Parathyroid adenoma (tissue), 2 donors: Measurements from ENCODE around the gene TDRD12.
"Not testable (repeated sequence)": the region's sequence is repeated elsewhere in the genome, so short reads cannot be mapped to it uniquely, and the experiment has no call there.

ENCODE experiments used
- H2AFZ ChIP-seq: fragments of 300-600 bp; sonication (generic); one replicate; pipeline ENCODE4 v1.7.0; 2017; ENCODE audit warnings: antibody characterized with exemption, mild to moderate bottlenecking
- H3K27ac ChIP-seq: fragments of 300-600 bp; sonication (generic); one replicate; pipeline ENCODE4 v1.7.0; 2017
- H3K27me3 ChIP-seq: fragments of 300-600 bp; sonication (generic); one replicate; pipeline ENCODE4 v1.7.0; 2017; ENCODE audit warnings: low read length; ENCODE audit not compliant: control insufficient read depth, insufficient read depth
- H3K36me3 ChIP-seq: fragments of 300-600 bp; sonication (generic); one replicate; pipeline ENCODE4 v1.7.0; 2017; ENCODE audit warnings: low read length; ENCODE audit not compliant: control insufficient read depth, insufficient read depth
- H3K4me1 ChIP-seq: fragments of 300-600 bp; sonication (generic); one replicate; pipeline ENCODE4 v1.7.0; 2017; ENCODE audit warnings: control low read depth
- H3K4me2 ChIP-seq: fragments of 300-600 bp; sonication (generic); one replicate; pipeline ENCODE4 v1.7.0; 2017; ENCODE audit warnings: low read length
- H3K4me3 ChIP-seq: fragments of 300-600 bp; sonication (generic); one replicate; pipeline ENCODE4 v1.7.0; 2017; ENCODE audit warnings: low read depth, low read length
- H3K79me2 ChIP-seq: fragments of 300-600 bp; sonication (generic); one replicate; pipeline ENCODE4 v1.7.0; 2017; ENCODE audit warnings: control low read depth
- H3K9ac ChIP-seq: fragments of 300-600 bp; sonication (generic); one replicate; pipeline ENCODE4 v1.7.0; 2017; ENCODE audit warnings: mild to moderate bottlenecking
- H3K9me3 ChIP-seq: fragments of 300-600 bp; sonication (generic); one replicate; pipeline ENCODE4 v1.7.0; 2017; ENCODE audit warnings: low read length; ENCODE audit not compliant: control insufficient read depth
- CTCF ChIP-seq: fragments of 300-600 bp; sonication (generic); IDR thresholded peaks from one replicate; pipeline ENCODE4 v1.7.0; 2017; ENCODE audit warnings: antibody characterized with exemption, mild to moderate bottlenecking
- donor health status: primary hyperparathyroidism.

The TDRD12 gene

DNA sequence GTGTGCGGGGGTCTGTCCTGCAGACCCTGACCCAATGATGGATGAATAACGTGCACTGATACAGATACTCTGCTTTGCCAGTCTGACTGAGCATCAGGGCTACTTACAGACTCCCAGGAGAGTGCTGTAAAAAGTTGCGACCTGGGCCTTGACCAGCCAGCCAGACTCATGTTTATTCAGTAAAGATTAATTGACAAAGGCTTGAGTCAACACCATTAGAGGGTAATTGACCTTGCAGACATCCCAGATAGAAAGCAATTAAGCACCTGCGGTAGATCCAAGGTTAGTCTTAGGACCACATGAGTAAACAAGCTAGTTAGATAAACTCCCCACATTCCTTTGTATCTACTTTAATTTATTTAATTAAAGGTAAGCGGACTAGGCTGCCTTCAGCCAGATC is 17.6 kb upstream of the TDRD12 start:
- Histone ChIP-seq H3K9ac (no peak overlapping the region), H3K4me2 (no peak overlapping the region), H3K9me3 (no peaks in the 10 kb centered on the region), H3K4me1 (no peaks in the 10 kb centered on the region), H2AFZ (no peak overlapping the region), H3K36me3 (no peaks in the 10 kb centered on the region), H3K27me3 (no peaks in the 10 kb centered on the region), H3K4me3 (no peak overlapping the region), H3K27ac (no peak overlapping the region), H3K79me2 (peaks cover 22% of the 10 kb centered on the region)
- TF ChIP-seq CTCF: no peak

GRCh38 chr19:32704006-32704405 is 15.6 kb upstream of the TDRD12 start:
- not testable (repeated sequence) for H3K9ac ChIP-seq, H3K4me3 ChIP-seq, H3K4me2 ChIP-seq, H3K4me1 ChIP-seq, H2AFZ ChIP-seq, H3K27me3 ChIP-seq, H3K27ac ChIP-seq, H3K9me3 ChIP-seq, H3K36me3 ChIP-seq
- H3K79me2 ChIP-seq: peaks cover 21% of the 10 kb centered on the region

DNA sequence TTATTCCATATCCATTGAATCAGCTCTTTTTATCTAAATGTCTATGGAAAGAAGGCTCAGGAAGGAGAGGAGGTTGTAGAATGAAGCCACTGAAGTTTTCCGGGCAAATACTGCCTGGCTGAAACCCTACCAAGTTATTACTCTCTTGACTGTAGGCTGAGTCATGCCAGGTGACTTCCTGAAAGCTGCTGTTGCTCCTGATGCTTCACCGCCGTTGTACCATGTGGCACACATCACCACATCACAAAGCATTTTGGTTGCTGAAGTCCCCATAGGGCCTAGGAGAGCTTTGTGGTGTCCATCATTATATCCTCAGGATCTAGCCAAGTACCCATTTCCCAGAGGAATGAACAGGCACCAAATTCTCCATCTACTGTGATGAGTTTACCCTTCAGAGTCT is 11.1 kb upstream of the TDRD12 start:
- no peak overlapping the region for H2AFZ ChIP-seq
- no peak for TF ChIP-seq CTCF
- peaks cover 11% of the 10 kb centered on the region for H3K79me2 ChIP-seq
- no peaks in the 10 kb centered on the region for H3K4me1 ChIP-seq
- no peak overlapping the region for H3K27ac ChIP-seq
- H3K4me3 ChIP-seq: no peak overlapping the region
- no peak overlapping the region for H3K9ac ChIP-seq
- no peaks in the 10 kb centered on the region for H3K27me3 ChIP-seq
- H3K36me3 ChIP-seq: no peaks in the 10 kb centered on the region
- H3K9me3 ChIP-seq: no peaks in the 10 kb centered on the region
- H3K4me2 ChIP-seq: no peak overlapping the region

GRCh38 chr19:32709032-32709431 is 10.5 kb upstream of the TDRD12 start:
- Histone ChIP-seq H3K27ac (no peak overlapping the region), H3K36me3 (no peaks in the 10 kb centered on the region), H3K27me3 (no peaks in the 10 kb centered on the region), H3K4me3 (no peak overlapping the region), H3K9ac (no peak overlapping the region), H3K79me2 (peaks cover 7% of the 10 kb centered on the region), H3K4me1 (no peaks in the 10 kb centered on the region), H3K9me3 (no peaks in the 10 kb centered on the region), H2AFZ (no peak overlapping the region), H3K4me2 (no peak overlapping the region)
- TF ChIP-seq CTCF: no peak

DNA sequence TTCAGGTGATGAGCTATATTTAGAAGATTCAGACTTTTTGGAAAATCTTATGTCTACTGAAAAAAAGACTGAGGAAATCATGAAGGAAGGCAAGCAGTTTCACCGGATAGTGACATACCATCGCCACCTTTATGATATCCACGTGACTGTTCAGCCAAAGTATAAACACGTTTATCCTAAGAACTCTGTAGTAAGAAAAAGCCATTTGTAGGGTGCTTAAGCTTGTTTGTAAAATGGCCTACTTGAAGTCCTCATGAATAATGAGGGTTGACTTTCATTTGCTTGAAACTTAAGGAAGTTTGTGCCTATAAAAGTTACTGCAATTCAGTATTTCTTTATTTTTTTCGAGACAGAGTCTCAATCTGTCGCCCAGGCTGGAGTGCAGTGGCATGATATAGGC is 7.8 kb upstream of the TDRD12 start:
- no peak for TF ChIP-seq CTCF
- Histone ChIP-seq H3K4me3 (no peak overlapping the region), H3K4me2 (no peak overlapping the region), H3K9me3 (no peaks in the 10 kb centered on the region), H3K36me3 (no peaks in the 10 kb centered on the region), H3K27me3 (no peaks in the 10 kb centered on the region), H3K27ac (no peak overlapping the region), H2AFZ (no peak overlapping the region), H3K4me1 (no peaks in the 10 kb centered on the region), H3K9ac (no peak overlapping the region), H3K79me2 (no peaks in the 10 kb centered on the region)

DNA sequence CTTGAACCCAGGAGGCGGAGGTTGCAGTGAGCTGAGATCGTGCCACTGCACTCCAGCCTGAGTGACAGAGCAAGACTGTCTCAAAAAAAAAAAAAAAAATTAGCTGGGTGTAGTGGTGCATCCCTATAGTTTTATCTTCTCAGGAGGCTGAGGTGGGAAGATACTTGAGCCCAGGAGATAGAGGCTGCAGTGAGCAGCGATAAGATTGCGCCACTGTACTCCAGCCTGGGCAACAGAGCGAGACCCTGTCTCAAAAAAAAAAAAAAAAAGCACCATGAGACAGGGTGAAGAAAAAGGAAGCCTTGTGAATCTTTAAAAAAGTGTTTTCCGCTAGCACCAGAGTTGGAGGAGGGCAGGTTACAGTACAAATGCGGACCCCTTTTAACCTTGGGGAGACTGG is 3.4 kb upstream of the TDRD12 start:
- H3K79me2 ChIP-seq, H3K9ac ChIP-seq, H3K9me3 ChIP-seq, H3K4me1 ChIP-seq, H2AFZ ChIP-seq, H3K27ac ChIP-seq, H3K36me3 ChIP-seq, H3K27me3 ChIP-seq, H3K4me3 ChIP-seq, H3K4me2 ChIP-seq: not testable (repeated sequence)
